ENCODE measurements around the gene GSPT1. TPM values are rescaled to one million over a fixed set of nuclear protein-coding genes. Genes with fewer than 3 reads are reported as not detected.
A peak's percentile ranks its signal among the peaks of the same experiment; 100 is the strongest.

The GSPT1 gene
- total and polyA plus RNA-seq, 9 of the 15 experiments (the other 6 are each of a cell fraction or from before 2014, with no cell fraction given) = 63.8 to 269 (median 148) TPM

- TF ChIP-seq THAP12 (CRISPR knock-in tag; IDR thresholded peaks at IDR 0.05) (peak; percentile 7; the same call in 1 of the 2 replicates), ZNF696 (CRISPR knock-in tag; conservative IDR thresholded peaks at IDR 0.05) (no peak), SMARCB1 (IDR thresholded peaks at IDR 0.05; ENCODE audit: insufficient read length, low read depth) (no peak), ZNF347 (CRISPR knock-in tag; IDR thresholded peaks at IDR 0.05; ENCODE audit: low read depth) (no peak), SAFB (IDR thresholded peaks at IDR 0.05; ENCODE audit: borderline replicate concordance, low read depth, low read length) (peak; percentile 39; the same call in 1 of the 2 replicates), ZNF584 (CRISPR knock-in tag; IDR thresholded peaks at IDR 0.05; ENCODE audit: low read depth) (no peak), KLF6 (CRISPR knock-in tag; IDR thresholded peaks at IDR 0.05; ENCODE audit: borderline replicate concordance) (no peak), NR2F6 (CRISPR knock-in tag; IDR thresholded peaks at IDR 0.05) (no peak), KLF13 (tag; IDR thresholded peaks at IDR 0.05; ENCODE audit: borderline replicate concordance, low read depth) (peak; percentile 38; the same call in 1 of the 2 replicates), CREB1 (IDR thresholded peaks at IDR 0.05) (peak; percentile 84), CREB1 (CRISPR knock-in tag; IDR thresholded peaks at IDR 0.05) (peak; percentile 93), PPARD (CRISPR knock-in tag; IDR thresholded peaks at IDR 0.05) (no peak), MAZ (CRISPR knock-in tag; conservative IDR thresholded peaks at IDR 0.05 in 1 of 2, IDR thresholded peaks at IDR 0.05 in 1 of 2) (peak; percentile 45 to 59; a peak in 3 of 4 replicates), ELF1 (tag; IDR thresholded peaks at IDR 0.05) (peak; percentile 57; the same call in 1 of the 2 replicates), SETDB1 (IDR thresholded peaks at IDR 0.05; ENCODE audit: low read length) (no peak)
- TF ChIP-seq, protein P1, sequence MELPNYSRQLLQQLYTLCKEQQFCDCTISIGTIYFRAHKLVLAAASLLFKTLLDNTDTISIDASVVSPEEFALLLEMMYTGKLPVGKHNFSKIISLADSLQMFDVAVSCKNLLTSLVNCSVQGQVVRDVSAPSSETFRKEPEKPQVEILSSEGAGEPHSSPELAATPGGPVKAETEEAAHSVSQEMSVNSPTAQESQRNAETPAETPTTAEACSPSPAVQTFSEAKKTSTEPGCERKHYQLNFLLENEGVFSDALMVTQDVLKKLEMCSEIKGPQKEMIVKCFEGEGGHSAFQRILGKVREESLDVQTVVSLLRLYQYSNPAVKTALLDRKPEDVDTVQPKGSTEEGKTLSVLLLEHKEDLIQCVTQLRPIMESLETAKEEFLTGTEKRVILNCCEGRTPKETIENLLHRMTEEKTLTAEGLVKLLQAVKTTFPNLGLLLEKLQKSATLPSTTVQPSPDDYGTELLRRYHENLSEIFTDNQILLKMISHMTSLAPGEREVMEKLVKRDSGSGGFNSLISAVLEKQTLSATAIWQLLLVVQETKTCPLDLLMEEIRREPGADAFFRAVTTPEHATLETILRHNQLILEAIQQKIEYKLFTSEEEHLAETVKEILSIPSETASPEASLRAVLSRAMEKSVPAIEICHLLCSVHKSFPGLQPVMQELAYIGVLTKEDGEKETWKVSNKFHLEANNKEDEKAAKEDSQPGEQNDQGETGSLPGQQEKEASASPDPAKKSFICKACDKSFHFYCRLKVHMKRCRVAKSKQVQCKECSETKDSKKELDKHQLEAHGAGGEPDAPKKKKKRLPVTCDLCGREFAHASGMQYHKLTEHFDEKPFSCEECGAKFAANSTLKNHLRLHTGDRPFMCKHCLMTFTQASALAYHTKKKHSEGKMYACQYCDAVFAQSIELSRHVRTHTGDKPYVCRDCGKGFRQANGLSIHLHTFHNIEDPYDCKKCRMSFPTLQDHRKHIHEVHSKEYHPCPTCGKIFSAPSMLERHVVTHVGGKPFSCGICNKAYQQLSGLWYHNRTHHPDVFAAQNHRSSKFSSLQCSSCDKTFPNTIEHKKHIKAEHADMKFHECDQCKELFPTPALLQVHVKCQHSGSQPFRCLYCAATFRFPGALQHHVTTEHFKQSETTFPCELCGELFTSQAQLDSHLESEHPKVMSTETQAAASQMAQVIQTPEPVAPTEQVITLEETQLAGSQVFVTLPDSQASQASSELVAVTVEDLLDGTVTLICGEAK (IDR thresholded peaks at IDR 0.05) = peak; percentile 97
- TF ChIP-seq, protein P1 (CRISPR knock-in tag; IDR thresholded peaks at IDR 0.05) = no peak
Observed at GRCh38 chr16:11851294-11852091, 64.3 kb downstream of the GSPT1 start, which contains the start of gene RSL1D1 (continued).

Data from K562 (cell line).